Measurements from ENCODE around the gene ASH1L.
"Not testable (repeated sequence)": the region's sequence is repeated elsewhere in the genome, so short reads cannot be mapped to it uniquely, and the experiment has no call there.

The ASH1L gene

GRCh38 chr1:155442431-155442830, 120.2 kb downstream of the ASH1L start:
- DNase-seq, ATAC-seq: not testable (repeated sequence)

- DNase-seq: no peak
- no peak for ATAC-seq
Measured at GRCh38 chr1:155437405-155437804, 125.2 kb downstream of the ASH1L start.

GRCh38 chr1:155433831-155434389, 128.7 kb downstream of the ASH1L start:
- not testable (repeated sequence) for ATAC-seq, DNase-seq

GRCh38 chr1:155433128-155433830, 129.3 kb downstream of the ASH1L start:
- DNase-seq, ATAC-seq: not testable (repeated sequence)

GRCh38 chr1:155424091-155424490, 138.5 kb downstream of the ASH1L start:
- no peak for ATAC-seq

GRCh38 chr1:155420788-155421187, 141.8 kb downstream of the ASH1L start:
- DNase-seq: no peak
- no peak for ATAC-seq

More at GRCh38 chr1:155424091-155424490, 138.5 kb downstream of the ASH1L start:
- no peak for DNase-seq

- not testable (repeated sequence) for ATAC-seq, DNase-seq
Measured at GRCh38 chr1:155411840-155412239, 150.8 kb downstream of the ASH1L start.

- DNase-seq (no peak), ATAC-seq (no peak)
Measured at GRCh38 chr1:155410931-155411330, 151.7 kb downstream of the ASH1L start.

GRCh38 chr1:155396874-155397476, 165.6 kb downstream of the ASH1L start:
- ATAC-seq (no peak), DNase-seq (no peak)

- DNase-seq (no peak), ATAC-seq (no peak)
Measured at GRCh38 chr1:155392898-155393411, 169.6 kb downstream of the ASH1L start.

- ATAC-seq (no peak), DNase-seq (no peak)
Measured at GRCh38 chr1:155389826-155390225, 172.8 kb downstream of the ASH1L start.

GRCh38 chr1:155385836-155386235, 176.8 kb downstream of the ASH1L start:
- DNase-seq, ATAC-seq: not testable (repeated sequence)

GRCh38 chr1:155383406-155383805, 179.2 kb downstream of the ASH1L start:
- no peak for ATAC-seq
- DNase-seq: no peak

GRCh38 chr1:155379631-155380090, 182.9 kb downstream of the ASH1L start:
- DNase-seq: no peak
- ATAC-seq: no peak

GRCh38 chr1:155379180-155379579, 183.4 kb downstream of the ASH1L start:
- no peak for DNase-seq

GRCh38 chr1:155360051-155360450, 202.6 kb downstream of the ASH1L start:
- ATAC-seq: no peak
- no peak for DNase-seq

More at GRCh38 chr1:155379180-155379579, 183.4 kb downstream of the ASH1L start:
- ATAC-seq: no peak

GRCh38 chr1:155352631-155353030, 210.0 kb downstream of the ASH1L start:
- no peak for ATAC-seq

GRCh38 chr1:155342842-155343241, 219.8 kb downstream of the ASH1L start:
- DNase-seq (no peak), ATAC-seq (no peak)

More at GRCh38 chr1:155352631-155353030, 210.0 kb downstream of the ASH1L start:
- DNase-seq: no peak

- DNase-seq: no peak
- no peak for ATAC-seq
Measured at GRCh38 chr1:155339515-155340097, 223.0 kb downstream of the ASH1L start.

- ATAC-seq: no peak
- DNase-seq: no peak
Measured at GRCh38 chr1:155334962-155335361, 227.6 kb downstream of the ASH1L start.

GRCh38 chr1:155329980-155330598, 232.5 kb downstream of the ASH1L start:
- DNase-seq (no peak), ATAC-seq (no peak)

GRCh38 chr1:155328856-155329255, 233.7 kb downstream of the ASH1L start:
- not testable (repeated sequence) for DNase-seq, ATAC-seq
